Panc1 (cell line): ENCODE measurements around the gene CCDC61. TPM values are rescaled to one million over a fixed set of nuclear protein-coding genes. Genes with fewer than 3 reads are reported as not detected.

Source experiments
- ATAC-seq: fragments of 200-7000 bp; cut with Tn5 transposase; 2 replicates; pipeline ENCODE4 v1.9.1; 2020; ENCODE audit warnings: mild to moderate bottlenecking, moderate library complexity
- BruUV-seq: library from RNA; stranded (reverse); fragments of 400-500 nt; replicated peaks from 2 replicates; lab custom pipeline; 2021; lab: Mats Ljungman, UMichigan
- CTCF ChIA-PET: fragments of 300-600 bp; sonication (Branson Sonifier 250); formaldehyde crosslinking; loops from one replicate; lab custom pipeline; 2022; ENCODE audit warnings: antibody characterized with exemption; lab: Charles Lee
- POLR2A ChIA-PET: fragments of 300-600 bp; sonication (Branson Sonifier 250); formaldehyde crosslinking; loops from one replicate; lab custom pipeline; 2022; ENCODE audit warnings: antibody characterized with exemption; lab: Charles Lee
- DNase-seq: peaks from one replicate; pipeline ENCODE4 v3.0.0-alpha.2; 2010; ENCODE audit warnings: low read depth, low spot score
- H3K27ac ChIP-seq: 2 replicates; pipeline ENCODE4 v1.5.1; 2011; ENCODE audit warnings: mild to moderate bottlenecking, low read length, inconsistent platforms
- H3K27me3 ChIP-seq: fragments of 200-500 bp; sonication (Bioruptor generic); 2 replicates; pipeline ENCODE4 v1.6.0; 2014; ENCODE audit warnings: low read length, inconsistent platforms; ENCODE audit not compliant: control insufficient read depth, insufficient read depth
- H3K36me3 ChIP-seq: fragments of 200-500 bp; sonication (Bioruptor generic); 2 replicates; pipeline ENCODE4 v1.5.1; 2014; ENCODE audit warnings: inconsistent platforms, mild to moderate bottlenecking, low read length, moderate library complexity; ENCODE audit not compliant: control insufficient read depth, insufficient read depth
- H3K4me1 ChIP-seq: 2 replicates; pipeline ENCODE4 v1.5.1; 2011; ENCODE audit warnings: inconsistent platforms, mild to moderate bottlenecking, low read length, moderate library complexity; ENCODE audit not compliant: control insufficient read depth, insufficient read depth
- H3K4me3 ChIP-seq, 2 experiments: 2 replicates each; pipeline ENCODE4 v1.5.1; 2011 to 2012; ENCODE audit warnings: low read depth in 2 of 2, low read length in 2 of 2, mild to moderate bottlenecking in 2 of 2, inconsistent platforms in 1 of 2, moderate library complexity in 1 of 2
- H3K9me3 ChIP-seq: fragments of 200-500 bp; sonication (Bioruptor generic); 2 replicates; pipeline ENCODE4 v1.5.1; 2014; ENCODE audit warnings: low read depth, mild to moderate bottlenecking, inconsistent platforms, low read length, moderate library complexity; ENCODE audit not compliant: control insufficient read depth, insufficient read depth
- CTCF ChIP-seq: fragments of 450-650 bp; IDR thresholded peaks from 2 replicates; pipeline ENCODE4 v1.5.1; 2017; ENCODE audit warnings: mild to moderate bottlenecking
- POLR2AphosphoS5 ChIP-seq: IDR thresholded peaks from 2 replicates; pipeline ENCODE4 v1.6.1; 2012; ENCODE audit warnings: mild to moderate bottlenecking, low read depth, low read length, moderate library complexity
- REST ChIP-seq, 2 experiments: IDR thresholded peaks; 2 replicates each; pipeline ENCODE4 v1.6.1; 2011 to 2012; ENCODE audit warnings: low read depth in 2 of 2, control low read depth in 1 of 2, low read length in 1 of 2, mild to moderate bottlenecking in 1 of 2, moderate library complexity in 1 of 2; ENCODE audit not compliant: insufficient read depth in 1 of 2
- SIN3A ChIP-seq: IDR thresholded peaks from 2 replicates; pipeline ENCODE4 v1.6.1; 2012; ENCODE audit warnings: low read depth, mild to moderate bottlenecking, low read length, moderate library complexity, borderline replicate concordance; ENCODE audit not compliant: insufficient read depth
- TCF7L2 ChIP-seq: IDR thresholded peaks from 2 replicates; pipeline ENCODE4 v1.6.1; 2011; ENCODE audit warnings: mild to moderate bottlenecking, low read depth, low read length, inconsistent platforms
- in situ Hi-C: cut with HindIII; loops from 2 replicates; pipeline ENCODE4 v1.10.0; 2016; ENCODE audit warnings: low sequenced_read_pairs, low pct_unique_long_range_greater_than_20kb
- intact Hi-C: fragments of 100-400 bp; cut with micrococcal nuclease; formaldehyde crosslinking; loops from one replicate; pipeline ENCODE4 v1.10.0; 2022; ENCODE audit not compliant: unreplicated experiment
- total RNA-seq: library from RNA; stranded (reverse); gene quantifications from one replicate; pipeline ENCODE4 v1.2.1, GENCODE V29; 2021; ENCODE audit not compliant: unreplicated experiment

Gene CCDC61
- total RNA-seq, 1 experiment from 2014 or later, result 17.9 TPM

GRCh38 chr19:45959517-45960025, 35.7 kb upstream of the CCDC61 start:
- DNase-seq, result no peak
- no peak overlapping the region for H3K4me3 ChIP-seq
- in situ Hi-C loops, result no loop called here
- no peak for TF ChIP-seq TCF7L2
- no peak for TF ChIP-seq REST (IDR thresholded peaks at IDR 0.05; ENCODE audit: insufficient read depth in 1 of 2, low read depth in 2 of 2, low read length in 1 of 2)
- no peak for TF ChIP-seq CTCF
- no peak for TF ChIP-seq SIN3A
- no peak for TF ChIP-seq POLR2AphosphoS5
- no peaks in the 10 kb centered on the region for H3K27me3 ChIP-seq
- no peak for ATAC-seq
- ChIA-PET POLR2A (no interaction called here), CTCF (no interaction called here)
- intact Hi-C loops, result no loop called here
- no peaks in the 10 kb centered on the region for H3K9me3 ChIP-seq
- no peaks in the 10 kb centered on the region for H3K36me3 ChIP-seq
- no peaks in the 10 kb centered on the region for H3K4me1 ChIP-seq
- H3K27ac ChIP-seq, result no peak overlapping the region
- BruUV-seq, result no TSS peak

GRCh38 chr19:45960595-45961235, 34.6 kb upstream of the CCDC61 start:
- no peaks in the 10 kb centered on the region for H3K36me3 ChIP-seq
- no peaks in the 10 kb centered on the region for H3K9me3 ChIP-seq
- no peaks in the 10 kb centered on the region for H3K4me1 ChIP-seq
- TF ChIP-seq SIN3A (no peak), TCF7L2 (no peak), CTCF (no peak), REST (IDR thresholded peaks at IDR 0.05; ENCODE audit: insufficient read depth in 1 of 2, low read depth in 2 of 2, low read length in 1 of 2) (no peak), POLR2AphosphoS5 (no peak)
- BruUV-seq, result no TSS peak
- in situ Hi-C loops (no loop called here), intact Hi-C loops (no loop called here)
- H3K27me3 ChIP-seq, result no peaks in the 10 kb centered on the region
- peak; percentile 42; the same call in 1 of the 2 replicates for ATAC-seq
- H3K4me3 ChIP-seq, result no peak overlapping the region
- no peak overlapping the region for H3K27ac ChIP-seq
- ChIA-PET CTCF (no interaction called here), POLR2A (interaction anchor here (0.6 kb wide), 1 partner anchor 28 kb away, joined by 14 read pairs; no protein-coding TSS in a partner anchor)
- DNase-seq, result no peak
